Fibroblast of gingiva (primary cell): ENCODE results near the gene GPRIN2.
"Not testable (repeated sequence)": the region's sequence is repeated elsewhere in the genome, so short reads cannot be mapped to it uniquely, and the experiment has no call there.

Experiments
- DNase-seq: peaks from one replicate; pipeline ENCODE4 v3.0.0-alpha.2; 2011; ENCODE audit warnings: low read depth

Gene GPRIN2

GRCh38 chr10:46536171-46536570 is 20.3 kb downstream of the GPRIN2 start:
- no peak for DNase-seq

GRCh38 chr10:46534828-46535524 is 21.5 kb downstream of the GPRIN2 start:
- no peak for DNase-seq

- DNase-seq = not testable (repeated sequence)
Measured at GRCh38 chr10:46532256-46532655, 24.2 kb downstream of the GPRIN2 start.

GRCh38 chr10:46530249-46531186 is 25.9 kb downstream of the GPRIN2 start:
- peak; percentile 54 for DNase-seq

GRCh38 chr10:46529742-46530141 is 26.7 kb downstream of the GPRIN2 start:
- DNase-seq = not testable (repeated sequence)

- DNase-seq = no peak
Measured at GRCh38 chr10:46528675-46529615, 27.5 kb downstream of the GPRIN2 start.

GRCh38 chr10:46528171-46528671 is 28.2 kb downstream of the GPRIN2 start:
- no peak for DNase-seq

GRCh38 chr10:46527241-46527811 is 29.1 kb downstream of the GPRIN2 start:
- no peak for DNase-seq

GRCh38 chr10:46526682-46527038 is 29.8 kb downstream of the GPRIN2 start:
- DNase-seq = no peak

GRCh38 chr10:46525824-46526681 is 30.4 kb downstream of the GPRIN2 start:
- no peak for DNase-seq

- peak; percentile 54 for DNase-seq
Measured at GRCh38 chr10:46525177-46525823, 31.2 kb downstream of the GPRIN2 start.

- no peak for DNase-seq
Measured at GRCh38 chr10:46524472-46525176, 31.8 kb downstream of the GPRIN2 start.

- DNase-seq = no peak
Measured at GRCh38 chr10:46523962-46524471, 32.4 kb downstream of the GPRIN2 start.

GRCh38 chr10:46523119-46523961 is 33.1 kb downstream of the GPRIN2 start:
- DNase-seq = no peak

- no peak for DNase-seq
Measured at GRCh38 chr10:46522295-46523118, 34.0 kb downstream of the GPRIN2 start.

- DNase-seq = no peak
Measured at GRCh38 chr10:46520941-46521340, 35.5 kb downstream of the GPRIN2 start.

- DNase-seq = no peak
Measured at GRCh38 chr10:46520381-46520780, 36.1 kb downstream of the GPRIN2 start.
